GM12878 (cell line): ENCODE results near the gene CHAF1A. TPM values are rescaled to one million over a fixed set of nuclear protein-coding genes. Genes with fewer than 3 reads are reported as not detected.
A peak's percentile ranks its signal among the peaks of the same experiment; 100 is the strongest.

Source experiments
- ATAC-seq: fragments of 200-7000 bp; cut with Tn5 transposase; 3 replicates; pipeline ENCODE4 v1.9.1; 2020; ENCODE audit warnings: mild to moderate bottlenecking, moderate library complexity
- BruUV-seq: library from RNA; stranded (reverse); fragments of 400-500 nt; replicated peaks from 2 replicates; lab custom pipeline; 2021; lab: Mats Ljungman, UMichigan
- CTCF ChIA-PET: fragments of 300-600 bp; sonication (Branson Sonifier 250); formaldehyde crosslinking; extraction: SDS; loops from one replicate; lab custom pipeline; 2021; ENCODE audit warnings: inconsistent platforms; lab: Yijun Ruan, JAX
- POLR2A ChIA-PET: fragments of 350-600 bp; formaldehyde crosslinking; extraction: SDS; loops from one replicate; lab custom pipeline; 2021; ENCODE audit warnings: inconsistent platforms; lab: Charles Lee
- RAD21 ChIA-PET: fragments of 300-600 bp; sonication (Branson Sonifier 250); formaldehyde crosslinking; loops from one replicate; lab custom pipeline; 2023; ENCODE audit warnings: antibody characterized with exemption; ENCODE audit not compliant: unreplicated experiment; lab: Charles Lee
- SMC1A ChIA-PET: fragments of 300-600 bp; sonication (Branson Sonifier 250); formaldehyde crosslinking; loops from one replicate; lab custom pipeline; 2023; ENCODE audit not compliant: unreplicated experiment, uncharacterized antibody; lab: Charles Lee
- DNase-seq: peaks from one replicate; pipeline ENCODE4 v3.0.0-alpha.2; 2011; ENCODE audit warnings: low read depth, low spot score
- FAIRE-seq: peaks from 3 replicates; lab custom pipeline; 2011; peaks lifted over from hg19 to GRCh38; lab: Jason Lieb, UNC
- H2AFZ ChIP-seq: 2 replicates; pipeline ENCODE4 v1.6.0; 2011; ENCODE audit warnings: low read depth, low read length, control low read depth; ENCODE audit not compliant: control insufficient read depth
- H3K27ac ChIP-seq: 2 replicates; pipeline ENCODE4 v1.5.1; 2011; ENCODE audit warnings: control low read depth; ENCODE audit not compliant: control insufficient read depth, insufficient read depth
- H3K27me3 ChIP-seq, 2 experiments: replicated peaks in 1 of 2; 2 replicates each; pipeline versions ENCODE4 v1.6.0 to v1.6.1; 2011; ENCODE audit warnings: low read length in 1 of 2; ENCODE audit not compliant: control insufficient read depth in 2 of 2, insufficient read depth in 2 of 2
- H3K36me3 ChIP-seq, 2 experiments: 2 replicates each; pipeline ENCODE4 v1.5.1; 2011; ENCODE audit warnings: low read length in 1 of 2; ENCODE audit not compliant: control insufficient read depth in 2 of 2, insufficient read depth in 2 of 2
- H3K4me1 ChIP-seq: 2 replicates; pipeline ENCODE4 v1.6.1; 2011; ENCODE audit warnings: mild to moderate bottlenecking, low read length, moderate library complexity, mixed read lengths; ENCODE audit not compliant: control insufficient read depth, insufficient read depth
- H3K4me2 ChIP-seq: 2 replicates; pipeline ENCODE4 v1.6.0; 2011; ENCODE audit warnings: control low read depth; ENCODE audit not compliant: control insufficient read depth, insufficient read depth
- H3K4me3 ChIP-seq: fragments of 200-600 bp; sonication (generic); 2 replicates; pipeline ENCODE4 v1.5.1; 2016
- H3K79me2 ChIP-seq: 2 replicates; pipeline ENCODE4 v1.6.0; 2011; ENCODE audit warnings: low read length; ENCODE audit not compliant: control insufficient read depth, insufficient read depth
- H3K9ac ChIP-seq: 2 replicates; pipeline ENCODE4 v1.8.0; 2011; ENCODE audit warnings: low read length, control low read depth, mixed read lengths; ENCODE audit not compliant: control insufficient read depth, insufficient read depth
- H3K9me3 ChIP-seq: replicated peaks from 3 replicates; pipeline ENCODE4 v1.5.1; 2011; ENCODE audit warnings: mild to moderate bottlenecking, low read length; ENCODE audit not compliant: control insufficient read depth, insufficient read depth
- H4K20me1 ChIP-seq: 2 replicates; pipeline ENCODE4 v1.6.0; 2011; ENCODE audit not compliant: control insufficient read depth, insufficient read depth
- CREB1 ChIP-seq: IDR thresholded peaks from 2 replicates; pipeline ENCODE4 v1.6.1; 2012; ENCODE audit warnings: low read depth, mild to moderate bottlenecking, inconsistent platforms
- CREM ChIP-seq: IDR thresholded peaks from 2 replicates; pipeline ENCODE4 v1.6.1; 2014; ENCODE audit warnings: antibody characterized with exemption, low read depth
- CTCF ChIP-seq, 3 experiments: IDR thresholded peaks in 2 of 3; conservative IDR thresholded peaks in 1 of 3; 2 replicates each; pipeline ENCODE4 v1.5.1; 2011; ENCODE audit warnings: low read depth in 3 of 3, low read length in 3 of 3, mild to moderate bottlenecking in 3 of 3, control low read depth in 2 of 3, moderate library complexity in 2 of 3, inconsistent platforms in 1 of 3, mixed read lengths in 1 of 3; ENCODE audit not compliant: control insufficient read depth in 2 of 3, insufficient read depth in 1 of 3; ENCODE audit errors: extremely low read depth in 1 of 3
- EGR1 ChIP-seq, 2 experiments: IDR thresholded peaks; 1 replicate in 1 of 2; 2 replicates in 1 of 2; pipeline ENCODE4 v1.6.1; 2011 to 2012; ENCODE audit warnings: low read depth in 2 of 2, low read length in 2 of 2, borderline replicate concordance in 1 of 2, mild to moderate bottlenecking in 1 of 2, moderate library complexity in 1 of 2
- KDM1A ChIP-seq: fragments of 200-600 bp; sonication (generic); IDR thresholded peaks from 2 replicates; pipeline ENCODE4 v1.6.1; 2016; ENCODE audit warnings: borderline replicate concordance
- NFIC ChIP-seq: IDR thresholded peaks from 2 replicates; pipeline ENCODE4 v1.6.1; 2012; ENCODE audit warnings: low read depth, mild to moderate bottlenecking, inconsistent platforms, low read length, moderate library complexity
- PAX8 ChIP-seq: fragments of 450-650 bp; IDR thresholded peaks from 2 replicates; pipeline ENCODE4 v1.6.1; 2017; ENCODE audit warnings: mild to moderate bottlenecking, moderate library complexity
- PKNOX1 ChIP-seq: fragments of 450-650 bp; IDR thresholded peaks from 2 replicates; pipeline ENCODE4 v1.6.1; 2016; ENCODE audit warnings: mild to moderate bottlenecking
- POLR2A ChIP-seq: IDR thresholded peaks from 2 replicates; pipeline ENCODE4 v1.6.1; 2011; ENCODE audit warnings: low read depth, mild to moderate bottlenecking, low read length
- PRDM15 ChIP-seq: fragments of 450-650 bp; formaldehyde crosslinking; IDR thresholded peaks from 2 replicates; pipeline ENCODE4 v1.4.0; 2020; ENCODE audit warnings: mild to moderate bottlenecking, moderate library complexity
- RAD21 ChIP-seq: IDR thresholded peaks from 2 replicates; pipeline ENCODE4 v1.6.1; 2011; ENCODE audit warnings: mild to moderate bottlenecking, low read depth, low read length, moderate library complexity; ENCODE audit not compliant: insufficient read depth
- SIN3A ChIP-seq: IDR thresholded peaks from 2 replicates; pipeline ENCODE4 v1.6.1; 2012; ENCODE audit warnings: low read depth, low read length, improper control_type of control experiment
- SRF ChIP-seq, 2 experiments: IDR thresholded peaks; 2 replicates each; pipeline ENCODE4 v1.6.1; 2011; ENCODE audit warnings: low read depth in 2 of 2, low read length in 2 of 2, mild to moderate bottlenecking in 1 of 2, moderate library complexity in 1 of 2
- STAT1 ChIP-seq: fragments of 450-650 bp; conservative IDR thresholded peaks from 2 replicates; pipeline ENCODE4 v1.6.1; 2014; ENCODE audit warnings: antibody characterized with exemption, mild to moderate bottlenecking
- USF2 ChIP-seq: IDR thresholded peaks from 2 replicates; pipeline ENCODE4 v1.6.1; 2011; ENCODE audit warnings: low read depth, low read length, improper control_type of control experiment, borderline replicate concordance
- WGBS: methylation state at CpG from one replicate; pipeline ENCODE4 v1.1.6; 2016; ENCODE audit warnings: low lambda C conversion rate; ENCODE audit not compliant: insufficient replicate concordance, insufficient coverage; ENCODE audit errors: missing lambda C conversion rate; 5-methylcytosine and 5-hydroxymethylcytosine counted together
- in situ Hi-C: fragments of 300-500 bp; cut with MboI; formaldehyde crosslinking; loops from 9 replicates; pipeline ENCODE4 v1.14.3; 2018; ENCODE audit warnings: mixed read lengths
- intact Hi-C: fragments of 100-400 bp; cut with micrococcal nuclease; formaldehyde crosslinking; loops from one replicate; pipeline ENCODE4 v1.14.2; 2022; ENCODE audit not compliant: unreplicated experiment
- polyA plus RNA-seq, 11 experiments: library from polyadenylated mRNA; depleted of rRNA in 4 of 11; unstranded in 6 of 11; stranded (reverse) in 5 of 11; fragments of >200 nt; fragmentation: Nextera tagmentation in 4 of 11; fragmentation: Illumina TruSeq in 1 of 11; extraction: Ambion mirVana in 4 of 11; extraction: Trizol in 1 of 11; gene quantifications; 1 replicate in 1 of 11; 2 replicates in 10 of 11; pipeline versions ENCODE4 v1.2.1 to v1.2.3, GENCODE V29; 2011 to 2016; ENCODE audit warnings: inconsistent platforms in 2 of 11, missing spikeins in 2 of 11, low read depth in 1 of 11
- total RNA-seq, 4 experiments: library from RNA; depleted of rRNA in 3 of 4; stranded (reverse); fragments of >200 nt in 3 of 4; fragmentation: Illumina TruSeq in 1 of 4; extraction: Trizol in 1 of 4; gene quantifications; 2 replicates each; pipeline versions ENCODE4 v1.2.1 to v1.2.3, GENCODE V29; 2013 to 2021
- TF ChIP-seq, protein P1 (sequence below): fragments of 450-650 bp; IDR thresholded peaks from 2 replicates; pipeline ENCODE4 v1.6.1; 2017; ENCODE audit warnings: mild to moderate bottlenecking

The CHAF1A gene
- total and polyA plus RNA-seq, 10 of the 15 experiments (the other 5 are each of a cell fraction or from before 2014, with no cell fraction given), result 1.3 to 69.1 (median 34.2) TPM

GRCh38 chr19:4430760-4431159 lies 28.3 kb downstream of the CHAF1A start:
- no peak overlapping the region for H3K27ac ChIP-seq
- no peak overlapping the region for H2AFZ ChIP-seq
- H3K9me3 ChIP-seq, result no peaks in the 10 kb centered on the region
- ChIA-PET RAD21 (no interaction called here), SMC1A (no interaction called here), CTCF (no interaction called here), POLR2A (no interaction called here)
- no TSS peak for BruUV-seq
- H4K20me1 ChIP-seq, result no peaks in the 10 kb centered on the region
- no peak overlapping the region for H3K4me3 ChIP-seq
- ATAC-seq (no peak), DNase-seq (no peak), FAIRE-seq (no peak)
- in situ Hi-C loops, result no loop called here
- H3K4me1 ChIP-seq, result peaks cover 21% of the 10 kb centered on the region
- no peak overlapping the region for H3K9ac ChIP-seq
- H3K27me3 ChIP-seq, result no peaks in the 10 kb centered on the region
- intact Hi-C loops, result no loop called here
- WGBS, result 71% methylated on average over 11 of the region's 12 CpGs
- H3K4me2 ChIP-seq, result no peak overlapping the region
- H3K79me2 ChIP-seq, result no peaks in the 10 kb centered on the region
- peaks cover 19 to 35% of the 10 kb centered on the region in 2 experiments for H3K36me3 ChIP-seq
- TF ChIP-seq RAD21 (no peak), CREB1 (peak; percentile 47; the same call in 1 of the 2 replicates), STAT1 (no peak), NFIC (no peak), USF2 (no peak), CTCF (IDR thresholded peaks at IDR 0.05 in 2 of 3, conservative IDR thresholded peaks at IDR 0.05 in 1 of 3; ENCODE audit: control insufficient read depth in 2 of 3, extremely low read depth in 1 of 3, insufficient read depth in 1 of 3, low read depth in 3 of 3, low read length in 3 of 3) (no peak), PRDM15 (CRISPR knock-in tag) (no peak), PKNOX1 (no peak), EGR1 (IDR thresholded peaks at IDR 0.05; ENCODE audit: borderline replicate concordance in 1 of 2, low read depth in 2 of 2, low read length in 2 of 2) (no peak), SRF (IDR thresholded peaks at IDR 0.05; ENCODE audit: low read depth in 2 of 2, low read length in 2 of 2) (no peak), CREM (peak; percentile 29; the same call in 1 of the 2 replicates), PAX8 (no peak), POLR2A (peak; percentile 15; the same call in 1 of the 2 replicates), KDM1A (no peak), SIN3A (no peak)
- TF ChIP-seq, protein P1, sequence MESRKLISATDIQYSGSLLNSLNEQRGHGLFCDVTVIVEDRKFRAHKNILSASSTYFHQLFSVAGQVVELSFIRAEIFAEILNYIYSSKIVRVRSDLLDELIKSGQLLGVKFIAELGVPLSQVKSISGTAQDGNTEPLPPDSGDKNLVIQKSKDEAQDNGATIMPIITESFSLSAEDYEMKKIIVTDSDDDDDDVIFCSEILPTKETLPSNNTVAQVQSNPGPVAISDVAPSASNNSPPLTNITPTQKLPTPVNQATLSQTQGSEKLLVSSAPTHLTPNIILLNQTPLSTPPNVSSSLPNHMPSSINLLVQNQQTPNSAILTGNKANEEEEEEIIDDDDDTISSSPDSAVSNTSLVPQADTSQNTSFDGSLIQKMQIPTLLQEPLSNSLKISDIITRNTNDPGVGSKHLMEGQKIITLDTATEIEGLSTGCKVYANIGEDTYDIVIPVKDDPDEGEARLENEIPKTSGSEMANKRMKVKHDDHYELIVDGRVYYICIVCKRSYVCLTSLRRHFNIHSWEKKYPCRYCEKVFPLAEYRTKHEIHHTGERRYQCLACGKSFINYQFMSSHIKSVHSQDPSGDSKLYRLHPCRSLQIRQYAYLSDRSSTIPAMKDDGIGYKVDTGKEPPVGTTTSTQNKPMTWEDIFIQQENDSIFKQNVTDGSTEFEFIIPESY, result no peak
